Mesendoderm (in vitro differentiated cells): ENCODE measurements around the gene DISC1.

Source experiments
- DNase-seq: peaks from one replicate; pipeline ENCODE4 v3.0.0; 2013
- H2AK5ac ChIP-seq: 2 replicates; pipeline ENCODE4 v1.6.1; 2013; ENCODE audit warnings: low read length, inconsistent platforms
- H2BK120ac ChIP-seq: 2 replicates; pipeline ENCODE4 v1.6.1; 2013; ENCODE audit warnings: low read depth, mild to moderate bottlenecking, low read length, moderate library complexity, mixed read lengths
- H2BK15ac ChIP-seq: replicated peaks from 2 replicates; pipeline ENCODE4 v1.6.1; 2013; ENCODE audit warnings: low read depth, mild to moderate bottlenecking, moderate library complexity
- H2BK5ac ChIP-seq: 2 replicates; pipeline ENCODE4 v1.6.1; 2013; ENCODE audit warnings: low read length, inconsistent platforms
- H3K18ac ChIP-seq: 2 replicates; pipeline ENCODE4 v1.6.1; 2013; ENCODE audit warnings: mild to moderate bottlenecking, low read length, mixed read lengths
- H3K23ac ChIP-seq: one replicate; pipeline ENCODE4 v1.6.1; 2013; ENCODE audit warnings: low read length
- H3K27ac ChIP-seq: 2 replicates; pipeline ENCODE4 v1.5.1; 2013; ENCODE audit warnings: low read depth, mild to moderate bottlenecking, inconsistent platforms, low read length, moderate library complexity
- H3K27me3 ChIP-seq: 2 replicates; pipeline ENCODE4 v1.6.1; 2013; ENCODE audit warnings: low read length, control low read depth, mild to moderate bottlenecking, inconsistent platforms; ENCODE audit not compliant: insufficient read depth, poor library complexity
- H3K36me3 ChIP-seq: 2 replicates; pipeline ENCODE4 v1.6.1; 2013; ENCODE audit warnings: low read length, inconsistent platforms; ENCODE audit not compliant: control insufficient read depth, insufficient read depth
- H3K4ac ChIP-seq: one replicate; pipeline ENCODE4 v1.6.1; 2013; ENCODE audit warnings: low read depth, mild to moderate bottlenecking, low read length, moderate library complexity
- H3K4me1 ChIP-seq: 2 replicates; pipeline ENCODE4 v1.6.1; 2013; ENCODE audit warnings: low read depth, low read length, inconsistent platforms; ENCODE audit not compliant: control insufficient read depth
- H3K4me2 ChIP-seq: 2 replicates; pipeline ENCODE4 v1.6.1; 2013; ENCODE audit warnings: low read length
- H3K4me3 ChIP-seq: 2 replicates; pipeline ENCODE4 v1.5.1; 2013; ENCODE audit warnings: mild to moderate bottlenecking, low read length
- H3K56ac ChIP-seq: one replicate; pipeline ENCODE4 v1.6.1; 2013; ENCODE audit warnings: low read length
- H3K79me1 ChIP-seq: 2 replicates; pipeline ENCODE4 v1.6.1; 2013; ENCODE audit warnings: low read length, inconsistent platforms
- H3K79me2 ChIP-seq: 2 replicates; pipeline ENCODE4 v1.6.1; 2013; ENCODE audit warnings: mild to moderate bottlenecking, low read length; ENCODE audit not compliant: control insufficient read depth, insufficient read depth
- H3K9ac ChIP-seq: 2 replicates; pipeline ENCODE4 v1.6.1; 2013; ENCODE audit warnings: low read length, inconsistent platforms
- H4K5ac ChIP-seq: one replicate; pipeline ENCODE4 v1.6.1; 2013; ENCODE audit warnings: low read length
- H4K8ac ChIP-seq: one replicate; pipeline ENCODE4 v1.6.1; 2013; ENCODE audit warnings: low read depth, mild to moderate bottlenecking, control low read depth, low read length, moderate library complexity
- WGBS: extraction: QIAGEN DNeasy Blood & Tissue Kit; methylation state at CpG from one replicate; pipeline ENCODE4 v1.1.7; 2013; ENCODE audit warnings: low lambda C conversion rate, missing lambda C conversion rate; ENCODE audit not compliant: insufficient coverage; ENCODE audit errors: extremely low coverage; 5-methylcytosine and 5-hydroxymethylcytosine counted together

The DISC1 gene

DNA sequence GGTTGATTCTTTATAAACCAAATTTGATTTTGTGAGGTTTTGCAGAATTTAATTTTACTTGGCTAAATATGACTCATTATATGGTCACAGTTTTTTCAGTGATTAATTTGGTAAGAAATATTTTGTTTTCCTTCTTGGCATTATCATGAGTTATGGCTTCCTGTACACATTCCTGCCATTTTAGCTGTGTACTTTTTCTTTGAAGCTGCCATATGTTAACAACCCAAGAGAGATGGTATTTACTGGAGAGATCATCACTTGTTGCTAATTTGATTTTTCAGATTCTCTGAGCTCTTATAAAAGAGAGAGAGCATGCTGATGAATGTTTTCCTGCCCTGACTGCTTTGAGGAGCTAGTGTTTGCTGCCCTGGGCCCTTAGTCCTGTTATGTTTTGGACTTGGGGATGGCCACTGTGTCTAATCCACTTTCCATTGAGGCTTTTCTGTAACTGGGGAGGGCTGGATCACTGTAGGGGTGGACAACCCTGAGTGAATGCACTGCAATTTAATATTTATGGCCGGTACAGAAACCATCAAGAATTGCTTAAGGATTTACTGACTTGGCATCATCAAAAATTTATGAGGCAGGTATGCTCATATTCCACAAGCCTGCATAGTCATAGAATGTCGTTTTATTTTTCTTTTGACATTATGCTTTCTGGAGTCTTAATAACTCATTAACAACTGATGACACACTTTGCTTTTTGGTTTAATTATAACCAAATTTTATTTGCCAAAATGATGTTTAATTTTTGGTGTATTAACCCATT lies 200.9 kb downstream of the DISC1 start:
- Histone ChIP-seq H4K8ac (no peak overlapping the region), H3K27ac (no peak overlapping the region), H2BK5ac (no peak overlapping the region), H2BK120ac (peak overlapping the region; percentile 8), H3K79me2 (no peaks in the 10 kb centered on the region), H2AK5ac (no peak overlapping the region), H3K27me3 (no peaks in the 10 kb centered on the region), H3K79me1 (no peaks in the 10 kb centered on the region), H3K9ac (no peak overlapping the region), H3K56ac (no peak overlapping the region), H3K4ac (no peak overlapping the region), H3K18ac (peak overlapping the region; percentile 8), H3K23ac (no peak overlapping the region), H2BK15ac (no peak overlapping the region), H3K4me2 (no peak overlapping the region), H3K36me3 (no peaks in the 10 kb centered on the region), H3K4me3 (no peak overlapping the region), H3K4me1 (peaks cover 1% of the 10 kb centered on the region), H4K5ac (no peak overlapping the region)
- no CpG with 5 or more reads among the region's 2 CpGs for WGBS
- no peak for DNase-seq

GRCh38 chr1:231828182-231828920 lies 201.8 kb downstream of the DISC1 start:
- Histone ChIP-seq H3K27me3 (no peaks in the 10 kb centered on the region), H3K27ac (no peak overlapping the region), H3K36me3 (no peaks in the 10 kb centered on the region)

GRCh38 chr1:231829332-231829731 lies 202.7 kb downstream of the DISC1 start:
- Histone ChIP-seq H3K9ac (no peak overlapping the region), H2BK5ac (peak overlapping the region; percentile 26), H2BK120ac (no peak overlapping the region), H3K4ac (peak overlapping the region; percentile 5), H4K5ac (no peak overlapping the region), H3K79me2 (no peaks in the 10 kb centered on the region), H4K8ac (no peak overlapping the region), H3K79me1 (no peaks in the 10 kb centered on the region), H3K4me3 (no peak overlapping the region), H2AK5ac (no peak overlapping the region), H3K36me3 (no peaks in the 10 kb centered on the region), H3K4me1 (no peaks in the 10 kb centered on the region), H3K56ac (peak overlapping the region; percentile 40), H3K18ac (no peak overlapping the region), H3K27me3 (no peaks in the 10 kb centered on the region), H3K4me2 (no peak overlapping the region), H3K23ac (no peak overlapping the region), H3K27ac (no peak overlapping the region), H2BK15ac (no peak overlapping the region)
- no CpG with 5 or more reads among the region's 9 CpGs for WGBS
- peak; percentile 22 for DNase-seq

More at GRCh38 chr1:231828182-231828920, 201.8 kb downstream of the DISC1 start:
- Histone ChIP-seq H2BK5ac (no peak overlapping the region), H3K4me3 (no peak overlapping the region), H3K18ac (no peak overlapping the region), H3K9ac (no peak overlapping the region), H2BK120ac (no peak overlapping the region), H3K56ac (peak overlapping the region; percentile 51), H3K79me1 (no peaks in the 10 kb centered on the region), H3K4me1 (no peaks in the 10 kb centered on the region), H2BK15ac (peak overlapping the region; percentile 74), H3K79me2 (no peaks in the 10 kb centered on the region), H2AK5ac (no peak overlapping the region), H4K8ac (no peak overlapping the region), H3K4ac (no peak overlapping the region), H4K5ac (no peak overlapping the region), H3K4me2 (no peak overlapping the region), H3K23ac (no peak overlapping the region)
- no CpG with 5 or more reads among the region's 5 CpGs for WGBS
- no peak for DNase-seq

DNA sequence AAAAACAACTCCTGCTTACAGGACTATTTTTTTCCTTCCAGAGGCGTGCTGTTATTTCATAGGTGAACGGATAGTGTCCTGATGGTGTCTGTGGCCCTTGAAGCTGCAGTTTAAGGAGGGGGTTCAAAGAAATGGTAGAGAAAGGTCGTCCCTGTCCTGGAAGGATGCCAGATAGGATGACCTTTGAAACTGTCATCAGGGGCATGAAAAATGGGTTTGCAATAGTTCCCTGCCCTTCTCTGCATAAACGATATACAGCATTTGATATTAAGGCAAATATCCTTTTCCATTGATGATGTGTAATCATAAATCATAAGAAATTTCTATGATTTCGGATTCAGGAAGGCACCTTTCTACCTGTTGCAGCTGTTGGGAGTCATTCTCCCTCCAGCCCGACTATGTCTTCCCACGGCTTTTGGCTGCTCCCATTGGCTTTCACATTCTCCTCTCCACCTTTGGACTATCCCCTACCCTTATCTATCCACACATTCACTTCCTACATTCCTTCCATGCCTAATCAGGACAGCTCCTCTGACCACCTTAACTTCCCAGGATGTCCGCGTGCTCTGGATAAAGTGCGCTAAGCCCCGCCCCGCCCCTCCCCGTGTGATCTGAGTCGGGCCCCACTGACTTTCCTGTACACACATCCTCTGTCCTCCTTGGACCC lies 209.8 kb downstream of the DISC1 start:
- Histone ChIP-seq H3K79me2 (no peaks in the 10 kb centered on the region), H3K56ac (peak overlapping the region; percentile 61), H3K36me3 (no peaks in the 10 kb centered on the region), H2BK5ac (peak overlapping the region; percentile 15), H3K18ac (peak overlapping the region; percentile 99), H4K5ac (no peak overlapping the region), H2AK5ac (no peak overlapping the region), H3K4me2 (no peak overlapping the region), H3K79me1 (no peaks in the 10 kb centered on the region), H3K9ac (no peak overlapping the region), H3K23ac (no peak overlapping the region), H3K4me1 (peaks cover 2% of the 10 kb centered on the region), H4K8ac (peak overlapping the region; percentile 89), H2BK120ac (peak overlapping the region; percentile 28), H3K4me3 (no peak overlapping the region), H3K27ac (no peak overlapping the region), H3K4ac (no peak overlapping the region), H3K27me3 (no peaks in the 10 kb centered on the region), H2BK15ac (no peak overlapping the region)
- no CpG with 5 or more reads among the region's 14 CpGs for WGBS
- peak; percentile 90 for DNase-seq

- H3K27ac ChIP-seq = no peak overlapping the region
- H3K27me3 ChIP-seq = no peaks in the 10 kb centered on the region
- H3K79me2 ChIP-seq = no peaks in the 10 kb centered on the region
- H2BK15ac ChIP-seq = no peak overlapping the region
- H2BK5ac ChIP-seq = no peak overlapping the region
- H3K9ac ChIP-seq = no peak overlapping the region
- H2AK5ac ChIP-seq = no peak overlapping the region
- H2BK120ac ChIP-seq = no peak overlapping the region
- peaks cover 2% of the 10 kb centered on the region for H3K4me1 ChIP-seq
- no peak overlapping the region for H4K8ac ChIP-seq
- no peaks in the 10 kb centered on the region for H3K79me1 ChIP-seq
- no CpG with 5 or more reads among the region's 7 CpGs for WGBS
- H3K4ac ChIP-seq = no peak overlapping the region
- no peak overlapping the region for H3K4me2 ChIP-seq
- H3K56ac ChIP-seq = no peak overlapping the region
- DNase-seq = no peak
- no peak overlapping the region for H3K18ac ChIP-seq
- no peaks in the 10 kb centered on the region for H3K36me3 ChIP-seq
- no peak overlapping the region for H3K4me3 ChIP-seq
- no peak overlapping the region for H4K5ac ChIP-seq
- no peak overlapping the region for H3K23ac ChIP-seq
Measured at GRCh38 chr1:231838521-231838920, 211.9 kb downstream of the DISC1 start.
